ENCODE results near the gene LY6G5C. TPM values are rescaled to one million over a fixed set of nuclear protein-coding genes. Genes with fewer than 3 reads are reported as not detected.

Gene LY6G5C
- total RNA-seq, 1 donor from 2014 or later: not detected

- FAIRE-seq (no peak), DNase-seq (ENCODE audit: low read depth) (no peak)
- Histone ChIP-seq H3K36me3 (ENCODE audit: control insufficient read depth, insufficient read depth, low read length) (peaks cover 5% of the 10 kb centered on the region), H3K4me3 (ENCODE audit: low read depth, low read length) (no peak within 1 kb of the TSS), H3K27me3 (ENCODE audit: control insufficient read depth, insufficient read depth, low read length) (no peaks in the 10 kb centered on the region)
- TF ChIP-seq, protein P1, sequence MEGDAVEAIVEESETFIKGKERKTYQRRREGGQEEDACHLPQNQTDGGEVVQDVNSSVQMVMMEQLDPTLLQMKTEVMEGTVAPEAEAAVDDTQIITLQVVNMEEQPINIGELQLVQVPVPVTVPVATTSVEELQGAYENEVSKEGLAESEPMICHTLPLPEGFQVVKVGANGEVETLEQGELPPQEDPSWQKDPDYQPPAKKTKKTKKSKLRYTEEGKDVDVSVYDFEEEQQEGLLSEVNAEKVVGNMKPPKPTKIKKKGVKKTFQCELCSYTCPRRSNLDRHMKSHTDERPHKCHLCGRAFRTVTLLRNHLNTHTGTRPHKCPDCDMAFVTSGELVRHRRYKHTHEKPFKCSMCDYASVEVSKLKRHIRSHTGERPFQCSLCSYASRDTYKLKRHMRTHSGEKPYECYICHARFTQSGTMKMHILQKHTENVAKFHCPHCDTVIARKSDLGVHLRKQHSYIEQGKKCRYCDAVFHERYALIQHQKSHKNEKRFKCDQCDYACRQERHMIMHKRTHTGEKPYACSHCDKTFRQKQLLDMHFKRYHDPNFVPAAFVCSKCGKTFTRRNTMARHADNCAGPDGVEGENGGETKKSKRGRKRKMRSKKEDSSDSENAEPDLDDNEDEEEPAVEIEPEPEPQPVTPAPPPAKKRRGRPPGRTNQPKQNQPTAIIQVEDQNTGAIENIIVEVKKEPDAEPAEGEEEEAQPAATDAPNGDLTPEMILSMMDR (IDR thresholded peaks at IDR 0.05; ENCODE audit: insufficient read depth, low read length, severe bottlenecking): no peak
Observed at GRCh38 chr6:31723245-31723979, 42.5 kb upstream of the LY6G5C start, which contains the start of gene MPIG6B. Gene MPIG6B, plus strand, starts transcription at chr6:31723373. Its CDS starts 11 bp downstream, at chr6:31723384.

DNA sequence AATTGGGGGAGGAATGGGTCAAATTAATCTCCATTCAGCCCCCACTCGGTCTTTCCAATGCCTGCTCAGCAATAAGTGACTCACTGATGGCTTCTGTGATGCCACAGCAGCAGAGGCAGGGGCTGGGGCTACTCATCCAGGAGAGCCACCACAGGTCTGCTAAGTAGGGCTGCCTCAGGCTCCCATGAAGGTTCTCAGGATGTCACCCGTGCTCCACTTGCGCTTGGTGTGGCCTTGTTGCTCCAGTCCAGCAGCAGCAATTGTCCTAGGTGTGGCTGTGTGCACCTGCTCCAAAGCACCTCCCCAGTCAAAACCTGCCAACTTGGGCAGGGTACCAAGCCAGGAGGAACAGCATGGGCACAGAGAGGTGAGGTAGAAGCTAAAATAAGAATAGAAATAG is 41.3 kb upstream of the LY6G5C start:
- H3K4me3 ChIP-seq (ENCODE audit: low read depth, low read length): no peak overlapping the region
- peaks cover 3% of the 10 kb centered on the region for H3K36me3 ChIP-seq (ENCODE audit: control insufficient read depth, insufficient read depth, low read length)
- FAIRE-seq (no peak), DNase-seq (ENCODE audit: low read depth) (no peak)
- H3K27me3 ChIP-seq (ENCODE audit: control insufficient read depth, insufficient read depth, low read length): no peaks in the 10 kb centered on the region
- TF ChIP-seq, protein P1 (IDR thresholded peaks at IDR 0.05; ENCODE audit: insufficient read depth, low read length, severe bottlenecking): no peak

- DNase-seq (ENCODE audit: low read depth) (no peak), FAIRE-seq (no peak)
- no peak within 1 kb of the TSS for H3K4me3 ChIP-seq (ENCODE audit: low read depth, low read length)
- H3K36me3 ChIP-seq (ENCODE audit: control insufficient read depth, insufficient read depth, low read length): no peaks in the 10 kb centered on the region
- H3K27me3 ChIP-seq (ENCODE audit: control insufficient read depth, insufficient read depth, low read length): no peaks in the 10 kb centered on the region
- TF ChIP-seq, protein P1 (IDR thresholded peaks at IDR 0.05; ENCODE audit: insufficient read depth, low read length, severe bottlenecking): no peak
Observed at GRCh38 chr6:31721351-31722020, 40.6 kb upstream of the LY6G5C start, which contains the start of gene LY6G6C. Gene LY6G6C, minus strand, starts transcription at chr6:31721746. Its CDS starts 67 bp downstream, at chr6:31721679.

DNA sequence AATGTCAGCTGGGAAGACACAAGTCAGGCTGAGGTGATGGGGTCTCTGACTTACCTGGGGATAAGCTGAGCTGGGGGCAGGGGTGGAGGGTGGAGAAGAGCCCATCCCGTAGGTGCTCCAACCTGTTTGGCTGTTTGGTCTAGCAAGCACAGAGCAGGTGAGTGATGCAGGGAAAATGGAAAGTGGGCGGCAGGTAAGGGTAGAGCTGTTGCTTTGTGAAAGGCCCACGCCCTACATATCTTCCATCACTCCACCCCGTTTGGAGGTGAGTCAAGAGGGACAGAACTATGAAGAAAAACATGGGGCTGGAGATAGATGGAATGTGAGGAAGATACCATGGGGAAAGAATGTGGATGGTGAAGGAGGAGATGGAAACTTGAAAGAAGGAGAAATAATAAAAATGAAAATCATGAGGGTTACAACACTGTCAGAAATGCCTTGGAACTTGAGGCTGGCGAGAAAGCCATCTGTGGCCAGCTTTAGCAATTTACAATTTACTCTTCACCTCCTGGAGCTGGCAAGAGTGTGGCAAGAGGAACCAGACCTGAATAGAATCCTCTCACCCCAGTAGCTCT is 39.4 kb upstream of the LY6G5C start:
- Histone ChIP-seq H3K27me3 (ENCODE audit: control insufficient read depth, insufficient read depth, low read length) (no peaks in the 10 kb centered on the region), H3K4me3 (ENCODE audit: low read depth, low read length) (no peak overlapping the region), H3K36me3 (ENCODE audit: control insufficient read depth, insufficient read depth, low read length) (no peaks in the 10 kb centered on the region)
- FAIRE-seq (no peak), DNase-seq (ENCODE audit: low read depth) (no peak)
- TF ChIP-seq, protein P1 (IDR thresholded peaks at IDR 0.05; ENCODE audit: insufficient read depth, low read length, severe bottlenecking): no peak

- FAIRE-seq (no peak), DNase-seq (ENCODE audit: low read depth) (no peak)
- no peak overlapping the region for H3K4me3 ChIP-seq (ENCODE audit: low read depth, low read length)
- no peaks in the 10 kb centered on the region for H3K36me3 ChIP-seq (ENCODE audit: control insufficient read depth, insufficient read depth, low read length)
- TF ChIP-seq, protein P1 (IDR thresholded peaks at IDR 0.05; ENCODE audit: insufficient read depth, low read length, severe bottlenecking): no peak
- H3K27me3 ChIP-seq (ENCODE audit: control insufficient read depth, insufficient read depth, low read length): no peaks in the 10 kb centered on the region
Observed at GRCh38 chr6:31719001-31719400, 38.1 kb upstream of the LY6G5C start.
